SK-N-SH (cell line): ENCODE measurements around the gene IGFBPL1.

Source experiments
- EP300 ChIP-seq, 2 experiments: IDR thresholded peaks; 2 replicates each; pipeline versions ENCODE4 v1.4.0 to v1.6.1; 2012; ENCODE audit warnings: borderline replicate concordance in 1 of 2, low read depth in 1 of 2, low read length in 1 of 2
- EZH2phosphoT487 ChIP-seq: fragments of 200-600 bp; sonication (generic); IDR thresholded peaks from 2 replicates; pipeline ENCODE4 v1.6.1; 2017; ENCODE audit warnings: low read depth, mixed run types, mild to moderate bottlenecking, antibody characterized with exemption, moderate library complexity, borderline replicate concordance
- MXI1 ChIP-seq: IDR thresholded peaks from 2 replicates; pipeline ENCODE4 v1.6.1; 2012; ENCODE audit warnings: mild to moderate bottlenecking, low read depth, low read length, improper control_type of control experiment
- NRF1 ChIP-seq: IDR thresholded peaks from 2 replicates; pipeline ENCODE4 v1.6.1; 2012; ENCODE audit warnings: low read depth, mild to moderate bottlenecking, low read length
- POLR2AphosphoS5 ChIP-seq: IDR thresholded peaks from 2 replicates; pipeline ENCODE4 v1.6.1; 2012; ENCODE audit warnings: low read depth, low read length
- RAD21 ChIP-seq: IDR thresholded peaks from 2 replicates; pipeline ENCODE4 v1.6.1; 2012; ENCODE audit warnings: mild to moderate bottlenecking, low read length
- RFX5 ChIP-seq: IDR thresholded peaks from 2 replicates; pipeline ENCODE4 v1.6.1; 2012; ENCODE audit warnings: mild to moderate bottlenecking, improper control_type of control experiment, low read length
- TAF1 ChIP-seq: IDR thresholded peaks from 2 replicates; pipeline ENCODE4 v1.6.1; 2012; ENCODE audit warnings: low read depth, mild to moderate bottlenecking, low read length, moderate library complexity, borderline replicate concordance
- TCF12 ChIP-seq: IDR thresholded peaks from 2 replicates; pipeline ENCODE4 v1.4.0; 2012
- YY1 ChIP-seq: IDR thresholded peaks from 2 replicates; pipeline ENCODE4 v1.4.0; 2012; ENCODE audit warnings: low read depth, mild to moderate bottlenecking
- TF ChIP-seq, protein P1 (sequence below): fragments of 200-600 bp; sonication (generic); IDR thresholded peaks from 2 replicates; pipeline ENCODE4 v1.6.1; 2017; ENCODE audit warnings: antibody characterized with exemption, mild to moderate bottlenecking, moderate library complexity
- TF ChIP-seq, protein P2 (sequence below): IDR thresholded peaks from 2 replicates; pipeline ENCODE4; 2012

DNA sequence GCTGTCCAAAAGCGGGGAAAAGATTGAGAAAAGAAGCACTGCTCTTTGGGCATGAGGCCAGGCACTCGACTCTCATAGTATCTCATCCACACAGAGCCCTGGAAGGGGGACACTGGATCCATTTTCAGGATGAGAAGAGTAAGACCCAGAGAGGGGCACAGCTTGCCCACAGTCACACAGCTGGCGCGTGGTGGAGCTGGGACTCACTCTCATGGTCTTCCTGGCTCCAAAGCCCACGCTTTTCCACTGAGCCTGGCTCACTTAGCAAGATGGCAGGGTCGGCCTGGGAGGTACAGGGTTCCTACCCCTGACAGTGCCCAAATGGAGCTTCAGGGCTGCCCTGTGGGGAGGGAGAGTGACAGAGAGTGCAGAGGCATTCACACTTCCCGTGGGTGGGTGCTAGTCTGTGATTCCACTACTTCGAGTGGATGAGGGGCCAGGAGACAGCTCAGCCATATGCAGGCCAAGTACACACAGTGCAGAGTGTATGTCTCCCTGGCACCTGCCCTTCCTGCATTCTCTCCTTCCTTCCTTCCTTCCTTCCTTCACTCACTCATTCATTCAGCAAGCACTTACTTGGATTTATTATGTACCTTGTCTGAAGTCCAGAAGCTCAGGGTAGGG lies 18.3 kb upstream of the IGFBPL1 start:
- TF ChIP-seq, protein P1, sequence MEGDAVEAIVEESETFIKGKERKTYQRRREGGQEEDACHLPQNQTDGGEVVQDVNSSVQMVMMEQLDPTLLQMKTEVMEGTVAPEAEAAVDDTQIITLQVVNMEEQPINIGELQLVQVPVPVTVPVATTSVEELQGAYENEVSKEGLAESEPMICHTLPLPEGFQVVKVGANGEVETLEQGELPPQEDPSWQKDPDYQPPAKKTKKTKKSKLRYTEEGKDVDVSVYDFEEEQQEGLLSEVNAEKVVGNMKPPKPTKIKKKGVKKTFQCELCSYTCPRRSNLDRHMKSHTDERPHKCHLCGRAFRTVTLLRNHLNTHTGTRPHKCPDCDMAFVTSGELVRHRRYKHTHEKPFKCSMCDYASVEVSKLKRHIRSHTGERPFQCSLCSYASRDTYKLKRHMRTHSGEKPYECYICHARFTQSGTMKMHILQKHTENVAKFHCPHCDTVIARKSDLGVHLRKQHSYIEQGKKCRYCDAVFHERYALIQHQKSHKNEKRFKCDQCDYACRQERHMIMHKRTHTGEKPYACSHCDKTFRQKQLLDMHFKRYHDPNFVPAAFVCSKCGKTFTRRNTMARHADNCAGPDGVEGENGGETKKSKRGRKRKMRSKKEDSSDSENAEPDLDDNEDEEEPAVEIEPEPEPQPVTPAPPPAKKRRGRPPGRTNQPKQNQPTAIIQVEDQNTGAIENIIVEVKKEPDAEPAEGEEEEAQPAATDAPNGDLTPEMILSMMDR: no peak
- TF ChIP-seq MXI1 (no peak), NRF1 (no peak), RAD21 (no peak), YY1 (no peak), EZH2phosphoT487 (no peak), EP300 (IDR thresholded peaks at IDR 0.05; ENCODE audit: borderline replicate concordance in 1 of 2, low read depth in 1 of 2, low read length in 1 of 2) (no peak), TCF12 (no peak), POLR2AphosphoS5 (no peak), RFX5 (no peak), TAF1 (no peak)
- TF ChIP-seq, protein P2, sequence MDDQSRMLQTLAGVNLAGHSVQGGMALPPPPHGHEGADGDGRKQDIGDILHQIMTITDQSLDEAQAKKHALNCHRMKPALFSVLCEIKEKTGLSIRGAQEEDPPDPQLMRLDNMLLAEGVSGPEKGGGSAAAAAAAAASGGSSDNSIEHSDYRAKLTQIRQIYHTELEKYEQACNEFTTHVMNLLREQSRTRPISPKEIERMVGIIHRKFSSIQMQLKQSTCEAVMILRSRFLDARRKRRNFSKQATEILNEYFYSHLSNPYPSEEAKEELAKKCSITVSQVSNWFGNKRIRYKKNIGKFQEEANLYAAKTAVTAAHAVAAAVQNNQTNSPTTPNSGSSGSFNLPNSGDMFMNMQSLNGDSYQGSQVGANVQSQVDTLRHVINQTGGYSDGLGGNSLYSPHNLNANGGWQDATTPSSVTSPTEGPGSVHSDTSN: no peak
